ENCODE measurements around the gene ZNF155. TPM values are rescaled to one million over a fixed set of nuclear protein-coding genes. Genes with fewer than 3 reads are reported as not detected.

ZNF155 gene
- total RNA-seq, 5 donors from 2014 or later (not counting 1 experiment from before 2014, with no cell fraction given): 4.6 to 12.4 (median 11.3) TPM

- no peak overlapping the region for H3K27ac Mint-ChIP-seq
- no peaks in the 10 kb centered on the region for H3K36me3 ChIP-seq (ENCODE audit: control insufficient read depth in 2 of 2, extremely low read depth in 1 of 2, insufficient read depth in 1 of 2, low read length in 1 of 2)
- peaks cover 5% of the 10 kb centered on the region for H3K36me3 Mint-ChIP-seq
- POLR2A ChIA-PET: no interaction called here
- no peaks in the 10 kb centered on the region for H3K4me1 ChIP-seq (ENCODE audit: control insufficient read depth in 1 of 2, extremely low read depth in 1 of 2, insufficient read depth in 2 of 2, low read length in 2 of 2)
- H3K27me3 ChIP-seq (replicated peaks in 1 of 2; ENCODE audit: control insufficient read depth in 2 of 2, extremely low read depth in 1 of 2, insufficient read depth in 2 of 2, low read length in 1 of 2): no peaks in the 10 kb centered on the region
- peaks cover 18 to 30% of the 10 kb centered on the region in 2 donors for H3K27me3 Mint-ChIP-seq
- H3K4me3 ChIP-seq (ENCODE audit: control insufficient read depth in 1 of 2, extremely low read depth in 1 of 2, low read length in 1 of 2): no peak overlapping the region
- 40% methylated on average over 1 of the region's 2 CpGs for WGBS (ENCODE audit: insufficient coverage)
- H3K4me3 Mint-ChIP-seq: no peak overlapping the region
- CTCF ChIA-PET: no interaction called here
- H3K4me1 Mint-ChIP-seq: peaks cover 0 to 1% (median under 1%) of the 10 kb centered on the region in 3 donors
- no peak for ATAC-seq (replicated peaks in 1 of 4)
- no peak for DNase-seq
- no peak overlapping the region for H3K27ac ChIP-seq (ENCODE audit: low read length)
- H3K9me3 ChIP-seq: no peaks in the 10 kb centered on the region
- H3K9me3 Mint-ChIP-seq: peaks cover 37 to 54% (median 42%) of the 10 kb centered on the region in 3 donors
These were observed 35.5 kb downstream of the ZNF155 start for GRCh38 chr19:44019498-44019897.

GRCh38 chr19:44021221-44021620, 37.2 kb downstream of the ZNF155 start:
- ATAC-seq (replicated peaks in 1 of 4) (no peak), DNase-seq (no peak)
- Histone ChIP-seq H3K27me3 (replicated peaks in 1 of 2; ENCODE audit: control insufficient read depth in 2 of 2, extremely low read depth in 1 of 2, insufficient read depth in 2 of 2, low read length in 1 of 2) (no peaks in the 10 kb centered on the region), H3K36me3 (ENCODE audit: control insufficient read depth in 2 of 2, extremely low read depth in 1 of 2, insufficient read depth in 1 of 2, low read length in 1 of 2) (no peaks in the 10 kb centered on the region), H3K9me3 (no peaks in the 10 kb centered on the region), H3K27ac (ENCODE audit: low read length) (no peak overlapping the region), H3K4me3 (ENCODE audit: control insufficient read depth in 1 of 2, extremely low read depth in 1 of 2, low read length in 1 of 2) (no peak overlapping the region), H3K4me1 (ENCODE audit: control insufficient read depth in 1 of 2, extremely low read depth in 1 of 2, insufficient read depth in 2 of 2, low read length in 2 of 2) (peaks cover 6 to 7% of the 10 kb centered on the region in 2 experiments)
- Mint-ChIP-seq H3K9me3 (peaks cover 29 to 42% (median 37%) of the 10 kb centered on the region in 3 donors), H3K4me1 (peaks cover 16 to 19% (median 16%) of the 10 kb centered on the region in 3 donors), H3K27me3 (peaks cover 18 to 30% of the 10 kb centered on the region in 2 donors), H3K4me3 (no peak overlapping the region), H3K27ac (no peak overlapping the region), H3K36me3 (peaks cover 12% of the 10 kb centered on the region)
- CTCF ChIA-PET: no interaction called here
- POLR2A ChIA-PET: no interaction called here

- Mint-ChIP-seq H3K4me3 (peak overlapping the region; percentile 92 to 98 (median 97)), H3K27ac (peak overlapping the region; percentile 71 to 90), H3K27me3 (peaks cover 8 to 17% of the 10 kb centered on the region in 2 donors), H3K9me3 (peaks cover 24 to 40% (median 31%) of the 10 kb centered on the region in 3 donors), H3K36me3 (peaks cover 41% of the 10 kb centered on the region), H3K4me1 (peaks cover 20 to 34% (median 32%) of the 10 kb centered on the region in 3 donors)
- no CpG with 5 or more reads among the region's 4 CpGs for WGBS (ENCODE audit: insufficient coverage)
- ChIA-PET POLR2A (no interaction called here), CTCF (no interaction called here)
- peaks cover 6 to 7% of the 10 kb centered on the region in 2 experiments for H3K4me1 ChIP-seq (ENCODE audit: control insufficient read depth in 1 of 2, extremely low read depth in 1 of 2, insufficient read depth in 2 of 2, low read length in 2 of 2)
- no peak for DNase-seq
- peaks cover 9 to 30% of the 10 kb centered on the region in 2 donors for H3K36me3 ChIP-seq (ENCODE audit: control insufficient read depth in 2 of 2, extremely low read depth in 1 of 2, insufficient read depth in 1 of 2, low read length in 1 of 2)
- no peak overlapping the region for H3K27ac ChIP-seq (ENCODE audit: low read length)
- H3K9me3 ChIP-seq: peaks cover 9% of the 10 kb centered on the region
- H3K27me3 ChIP-seq (replicated peaks in 1 of 2; ENCODE audit: control insufficient read depth in 2 of 2, extremely low read depth in 1 of 2, insufficient read depth in 2 of 2, low read length in 1 of 2): no peaks in the 10 kb centered on the region
- peak overlapping the region; percentile 62 to 74 for H3K4me3 ChIP-seq (ENCODE audit: control insufficient read depth in 1 of 2, extremely low read depth in 1 of 2, low read length in 1 of 2)
- no peak for ATAC-seq (replicated peaks in 1 of 4)
These were observed 40.9 kb downstream of the ZNF155 start for GRCh38 chr19:44024900-44025216.

- ATAC-seq (replicated peaks in 1 of 4): peak; percentile 99 to 100 (median 100)
These were observed 41.4 kb downstream of the ZNF155 start, which contains the start of gene ZNF222 for GRCh38 chr19:44025217-44025936. TSS of gene ZNF222 (plus strand) at chr19:44025379. CDS start at chr19:44025437, 58 bp downstream.

GRCh38 chr19:44026622-44027021, 42.6 kb downstream of the ZNF155 start:
- POLR2A ChIA-PET: no interaction called here
- H3K9me3 Mint-ChIP-seq: peaks cover 25 to 45% (median 25%) of the 10 kb centered on the region in 3 donors

More at GRCh38 chr19:44025217-44025936, 41.4 kb downstream of the ZNF155 start, which contains the start of gene ZNF222:
- H3K27me3 Mint-ChIP-seq: peaks cover 3 to 12% of the 10 kb centered on the region in 2 donors
- peaks cover 24 to 40% (median 26%) of the 10 kb centered on the region in 3 donors for H3K9me3 Mint-ChIP-seq
- peak; percentile 53 to 85 (median 70) for DNase-seq
- peaks cover 13% of the 10 kb centered on the region for H3K9me3 ChIP-seq
- peaks cover 46% of the 10 kb centered on the region for H3K36me3 Mint-ChIP-seq
- peaks cover 6 to 7% of the 10 kb centered on the region in 2 experiments for H3K4me1 ChIP-seq (ENCODE audit: control insufficient read depth in 1 of 2, extremely low read depth in 1 of 2, insufficient read depth in 2 of 2, low read length in 2 of 2)
- H3K27ac ChIP-seq (ENCODE audit: low read length): peak within 1 kb of the TSS; percentile 13
- H3K27me3 ChIP-seq (replicated peaks in 1 of 2; ENCODE audit: control insufficient read depth in 2 of 2, extremely low read depth in 1 of 2, insufficient read depth in 2 of 2, low read length in 1 of 2): no peaks in the 10 kb centered on the region
- peaks cover 9 to 35% of the 10 kb centered on the region in 2 donors for H3K36me3 ChIP-seq (ENCODE audit: control insufficient read depth in 2 of 2, extremely low read depth in 1 of 2, insufficient read depth in 1 of 2, low read length in 1 of 2)
- H3K4me3 ChIP-seq (ENCODE audit: control insufficient read depth in 1 of 2, extremely low read depth in 1 of 2, low read length in 1 of 2): peak within 1 kb of the TSS; percentile 62 to 74
- H3K4me3 Mint-ChIP-seq: peak within 1 kb of the TSS; percentile 92 to 98 (median 97)
- CTCF ChIA-PET: no interaction called here
- POLR2A ChIA-PET: interaction anchor here in 1 of 2 donors (0.8 kb wide), 1 partner anchor 90 kb away, joined by 4 read pairs; the partner anchor contains the start of gene ZNF45
- H3K4me1 Mint-ChIP-seq: peaks cover 20 to 34% (median 32%) of the 10 kb centered on the region in 3 donors
- peak within 1 kb of the TSS; percentile 71 to 90 for H3K27ac Mint-ChIP-seq
- 1% methylated on average over 23 of the region's 37 CpGs for WGBS (ENCODE audit: insufficient coverage)

GRCh38 chr19:44032001-44032610, 48.1 kb downstream of the ZNF155 start:
- Mint-ChIP-seq H3K36me3 (peaks cover 67% of the 10 kb centered on the region), H3K4me1 (peaks cover 2 to 13% (median 9%) of the 10 kb centered on the region in 3 donors), H3K27ac (no peak overlapping the region), H3K4me3 (no peak overlapping the region), H3K27me3 (no peaks in the 10 kb centered on the region), H3K9me3 (peaks cover 34 to 78% (median 59%) of the 10 kb centered on the region in 3 donors)
- CTCF ChIA-PET: no interaction called here
- DNase-seq (no peak), ATAC-seq (replicated peaks in 1 of 4) (no peak)
- POLR2A ChIA-PET: no interaction called here
- Histone ChIP-seq H3K36me3 (ENCODE audit: control insufficient read depth in 2 of 2, extremely low read depth in 1 of 2, insufficient read depth in 1 of 2, low read length in 1 of 2) (peaks cover 15 to 46% of the 10 kb centered on the region in 2 donors), H3K27me3 (replicated peaks in 1 of 2; ENCODE audit: control insufficient read depth in 2 of 2, extremely low read depth in 1 of 2, insufficient read depth in 2 of 2, low read length in 1 of 2) (no peaks in the 10 kb centered on the region), H3K4me1 (ENCODE audit: control insufficient read depth in 1 of 2, extremely low read depth in 1 of 2, insufficient read depth in 2 of 2, low read length in 2 of 2) (no peaks in the 10 kb centered on the region), H3K4me3 (ENCODE audit: control insufficient read depth in 1 of 2, extremely low read depth in 1 of 2, low read length in 1 of 2) (no peak overlapping the region), H3K9me3 (peaks cover 29% of the 10 kb centered on the region), H3K27ac (ENCODE audit: low read length) (no peak overlapping the region)
- no CpG with 5 or more reads among the region's 1 CpG for WGBS (ENCODE audit: insufficient coverage)

More at GRCh38 chr19:44026622-44027021, 42.6 kb downstream of the ZNF155 start:
- H3K36me3 ChIP-seq (ENCODE audit: control insufficient read depth in 2 of 2, extremely low read depth in 1 of 2, insufficient read depth in 1 of 2, low read length in 1 of 2): peaks cover 12 to 43% of the 10 kb centered on the region in 2 donors
- H3K4me3 ChIP-seq (ENCODE audit: control insufficient read depth in 1 of 2, extremely low read depth in 1 of 2, low read length in 1 of 2): no peak overlapping the region
- CTCF ChIA-PET: no interaction called here
- Mint-ChIP-seq H3K27me3 (peaks cover 3% of the 10 kb centered on the region in 2 donors), H3K36me3 (peaks cover 58% of the 10 kb centered on the region), H3K27ac (no peak overlapping the region), H3K4me3 (peak overlapping the region; percentile 5 to 98 (median 92)), H3K4me1 (peaks cover 20 to 34% (median 32%) of the 10 kb centered on the region in 3 donors)
- ATAC-seq (replicated peaks in 1 of 4) (no peak), DNase-seq (no peak)
- peaks cover 18% of the 10 kb centered on the region for H3K9me3 ChIP-seq
- H3K27me3 ChIP-seq (replicated peaks in 1 of 2; ENCODE audit: control insufficient read depth in 2 of 2, extremely low read depth in 1 of 2, insufficient read depth in 2 of 2, low read length in 1 of 2): no peaks in the 10 kb centered on the region
- 100% methylated on average over 3 of the region's 6 CpGs for WGBS (ENCODE audit: insufficient coverage)
- no peak overlapping the region for H3K27ac ChIP-seq (ENCODE audit: low read length)
- peaks cover 6 to 7% of the 10 kb centered on the region in 2 experiments for H3K4me1 ChIP-seq (ENCODE audit: control insufficient read depth in 1 of 2, extremely low read depth in 1 of 2, insufficient read depth in 2 of 2, low read length in 2 of 2)

Measured in T-cell (primary cell).